Prostate gland (tissue), 2 donors: Measurements from ENCODE around the gene NUDT22.

ENCODE experiments used
- POLR2AphosphoS5 ChIP-seq: sonication (generic); formaldehyde crosslinking; IDR thresholded peaks from one replicate; pipeline ENCODE4 v1.6.1; 2017; ENCODE audit warnings: antibody characterized with exemption
- TF ChIP-seq, protein P1 (sequence below), 4 experiments: fragments of 200-600 bp in 2 of 4; fragments of 450-650 bp in 2 of 4; sonication (generic) in 2 of 4; IDR thresholded peaks; 1 replicate in 3 of 4; 2 replicates in 1 of 4; pipeline ENCODE4 v1.5.1; 2016 to 2019; ENCODE audit warnings: antibody characterized with exemption in 4 of 4, mild to moderate bottlenecking in 2 of 4, moderate library complexity in 2 of 4

DNA sequence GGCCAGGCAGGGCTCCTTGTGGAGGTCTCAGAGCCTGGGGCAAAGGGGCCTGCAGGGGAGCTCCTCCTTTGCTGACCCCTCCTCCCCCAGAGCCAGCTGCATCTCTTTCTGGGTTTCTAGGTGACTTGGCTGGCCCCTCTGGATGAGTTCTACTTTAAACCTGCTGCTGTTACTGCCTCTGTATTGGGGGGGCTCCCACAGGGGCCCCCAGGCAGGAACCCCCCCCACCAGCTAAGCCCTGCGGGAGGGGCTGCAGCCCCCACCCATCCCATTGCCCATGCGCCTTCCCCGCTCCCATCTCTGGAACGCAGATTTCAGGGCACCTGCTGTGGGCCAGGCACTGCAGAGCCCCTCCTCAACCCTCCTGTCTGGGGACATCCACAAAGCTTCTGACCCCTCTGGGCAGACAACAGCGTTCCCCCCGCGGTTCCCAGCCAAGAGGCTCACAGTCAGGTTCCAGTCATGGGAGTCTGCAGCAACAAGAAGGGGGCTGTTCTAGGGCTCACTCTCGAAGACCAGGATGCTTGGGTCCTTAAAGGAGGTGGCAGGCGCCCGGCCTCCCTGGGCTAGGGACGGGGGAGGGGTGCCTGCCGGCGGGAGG is 24.4 kb downstream of the NUDT22 start:
- no peak for TF ChIP-seq POLR2AphosphoS5
- TF ChIP-seq, protein P1, sequence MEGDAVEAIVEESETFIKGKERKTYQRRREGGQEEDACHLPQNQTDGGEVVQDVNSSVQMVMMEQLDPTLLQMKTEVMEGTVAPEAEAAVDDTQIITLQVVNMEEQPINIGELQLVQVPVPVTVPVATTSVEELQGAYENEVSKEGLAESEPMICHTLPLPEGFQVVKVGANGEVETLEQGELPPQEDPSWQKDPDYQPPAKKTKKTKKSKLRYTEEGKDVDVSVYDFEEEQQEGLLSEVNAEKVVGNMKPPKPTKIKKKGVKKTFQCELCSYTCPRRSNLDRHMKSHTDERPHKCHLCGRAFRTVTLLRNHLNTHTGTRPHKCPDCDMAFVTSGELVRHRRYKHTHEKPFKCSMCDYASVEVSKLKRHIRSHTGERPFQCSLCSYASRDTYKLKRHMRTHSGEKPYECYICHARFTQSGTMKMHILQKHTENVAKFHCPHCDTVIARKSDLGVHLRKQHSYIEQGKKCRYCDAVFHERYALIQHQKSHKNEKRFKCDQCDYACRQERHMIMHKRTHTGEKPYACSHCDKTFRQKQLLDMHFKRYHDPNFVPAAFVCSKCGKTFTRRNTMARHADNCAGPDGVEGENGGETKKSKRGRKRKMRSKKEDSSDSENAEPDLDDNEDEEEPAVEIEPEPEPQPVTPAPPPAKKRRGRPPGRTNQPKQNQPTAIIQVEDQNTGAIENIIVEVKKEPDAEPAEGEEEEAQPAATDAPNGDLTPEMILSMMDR (IDR thresholded peaks at IDR 0.05) = no peak
